Endothelial cell of umbilical vein (primary cell): ENCODE data around the gene CEP104. TPM values are rescaled to one million over a fixed set of nuclear protein-coding genes. Genes with fewer than 3 reads are reported as not detected.

ENCODE experiments used
- BruUV-seq: library from RNA; stranded (reverse); fragments of 400-500 nt; replicated peaks from 2 replicates; lab custom pipeline; 2021; lab: Mats Ljungman, UMichigan
- CTCF ChIA-PET: fragments of 300-600, 350-600 bp; sonication (Branson Sonifier 250); formaldehyde crosslinking; loops from one replicate; lab custom pipeline; 2021; ENCODE audit warnings: antibody characterized with exemption, inconsistent platforms; lab: Charles Lee
- POLR2A ChIA-PET: fragments of 300-600, 350-600 bp; sonication (Branson Sonifier 250); formaldehyde crosslinking; loops from one replicate; lab custom pipeline; 2021; ENCODE audit warnings: antibody characterized with exemption, inconsistent platforms; lab: Charles Lee
- DNase-seq: peaks from one replicate; pipeline ENCODE4 v3.0.0-alpha.2; 2011; ENCODE audit warnings: low read depth, low spot score
- FAIRE-seq: peaks from 2 replicates; lab custom pipeline; 2011; peaks lifted over from hg19 to GRCh38; lab: Jason Lieb, UNC
- H2AFZ ChIP-seq: 2 replicates; pipeline ENCODE4 v1.6.0; 2012; ENCODE audit warnings: low read depth, low read length, control low read depth, inconsistent platforms
- H3K27ac ChIP-seq: 2 replicates; pipeline ENCODE4 v1.5.1; 2011; ENCODE audit warnings: low read depth, mild to moderate bottlenecking, control low read depth, low read length, moderate library complexity; ENCODE audit not compliant: insufficient read depth
- H3K27me3 ChIP-seq, 2 experiments: 2 replicates each; pipeline versions ENCODE4 v1.6.0 to v1.6.1; 2011; ENCODE audit warnings: low read length in 2 of 2, mixed read lengths in 1 of 2; ENCODE audit not compliant: control insufficient read depth in 2 of 2, insufficient read depth in 2 of 2
- H3K36me3 ChIP-seq, 2 experiments: 2 replicates in 1 of 2; 3 replicates in 1 of 2; pipeline ENCODE4 v1.5.1; 2011; ENCODE audit warnings: low read length in 2 of 2, mild to moderate bottlenecking in 1 of 2, moderate library complexity in 1 of 2; ENCODE audit not compliant: control insufficient read depth in 2 of 2, insufficient read depth in 2 of 2; ENCODE audit errors: extremely low read depth in 1 of 2
- H3K4me1 ChIP-seq: 3 replicates; pipeline ENCODE4 v1.5.1; 2011; ENCODE audit warnings: mild to moderate bottlenecking, low read length; ENCODE audit not compliant: control insufficient read depth, insufficient read depth; ENCODE audit errors: extremely low read depth
- H3K4me2 ChIP-seq: 2 replicates; pipeline ENCODE4 v1.6.1; 2011; ENCODE audit warnings: low read length, control low read depth, mixed read lengths; ENCODE audit not compliant: insufficient read depth
- H3K4me3 ChIP-seq, 3 experiments: fragments of 200-600 bp in 1 of 3; sonication (generic), shearing (Covaris generic) in 1 of 3; replicated peaks in 1 of 3; 2 replicates each; pipeline ENCODE4 v1.5.1; 2011 to 2016; ENCODE audit warnings: control low read depth in 3 of 3, low read length in 3 of 3, mild to moderate bottlenecking in 2 of 3, inconsistent platforms in 1 of 3, low read depth in 1 of 3, moderate library complexity in 1 of 3; ENCODE audit not compliant: insufficient read depth in 1 of 3
- H3K79me2 ChIP-seq: 2 replicates; pipeline ENCODE4 v1.6.0; 2012; ENCODE audit warnings: low read length, inconsistent platforms; ENCODE audit not compliant: control insufficient read depth, insufficient read depth
- H3K9ac ChIP-seq: replicated peaks from 2 replicates; pipeline ENCODE3; 2011; ENCODE audit warnings: low read length, control low read depth; ENCODE audit not compliant: insufficient read depth; ENCODE audit errors: extremely low read depth
- H3K9me1 ChIP-seq: replicated peaks from 3 replicates; pipeline ENCODE4 v1.6.0; 2011; ENCODE audit warnings: mild to moderate bottlenecking, low read length; ENCODE audit not compliant: control insufficient read depth, insufficient read depth; ENCODE audit errors: extremely low read depth
- H3K9me3 ChIP-seq: replicated peaks from 2 replicates; pipeline ENCODE4 v1.5.1; 2012; ENCODE audit warnings: low read length, inconsistent platforms; ENCODE audit not compliant: control insufficient read depth, insufficient read depth
- H4K20me1 ChIP-seq: replicated peaks from 2 replicates; pipeline ENCODE3; 2011; ENCODE audit warnings: mild to moderate bottlenecking, low read length; ENCODE audit not compliant: control insufficient read depth, insufficient read depth; ENCODE audit errors: extremely low read depth
- CTCF ChIP-seq, 2 donors: IDR thresholded peaks; 1 replicate in 1 of 2; 2 replicates in 1 of 2; pipeline ENCODE4 v1.5.1; 2011; ENCODE audit warnings: low read length in 2 of 2, mild to moderate bottlenecking in 2 of 2, moderate library complexity in 2 of 2, control low read depth in 1 of 2, inconsistent platforms in 1 of 2, low read depth in 1 of 2; ENCODE audit not compliant: insufficient read depth in 1 of 2; ENCODE audit errors: extremely low read depth in 1 of 2
- EZH2 ChIP-seq: IDR thresholded peaks from 2 replicates; pipeline ENCODE4 v1.6.1; 2012; ENCODE audit warnings: borderline replicate concordance, low read depth, mild to moderate bottlenecking, moderate library complexity, low read length, inconsistent platforms; ENCODE audit not compliant: severe bottlenecking
- FOS ChIP-seq: IDR thresholded peaks from 2 replicates; pipeline ENCODE4 v1.6.1; 2011; ENCODE audit warnings: mild to moderate bottlenecking, low read length, moderate library complexity, borderline replicate concordance; ENCODE audit not compliant: insufficient read depth
- GATA2 ChIP-seq: IDR thresholded peaks from 2 replicates; pipeline ENCODE4 v1.7.0; 2011; ENCODE audit warnings: low read depth, mild to moderate bottlenecking, moderate library complexity, mixed read lengths, low read length; ENCODE audit not compliant: insufficient read length, insufficient read depth
- JUN ChIP-seq: IDR thresholded peaks from 2 replicates; pipeline ENCODE4 v1.6.1; 2011; ENCODE audit warnings: borderline replicate concordance, low read depth; ENCODE audit not compliant: insufficient read length, insufficient read depth
- MAX ChIP-seq: IDR thresholded peaks from 2 replicates; pipeline ENCODE4 v1.6.1; 2011; ENCODE audit not compliant: insufficient read depth, insufficient read length
- MYC ChIP-seq: IDR thresholded peaks from one replicate; pipeline ENCODE4 v1.6.1; 2011; ENCODE audit warnings: mild to moderate bottlenecking, low read depth, low read length
- POLR2A ChIP-seq: IDR thresholded peaks from 2 replicates; pipeline ENCODE4 v1.6.1; 2012; ENCODE audit warnings: low read depth, mild to moderate bottlenecking, control low read depth, low read length
- POLR2AphosphoS5 ChIP-seq: IDR thresholded peaks from 2 replicates; pipeline ENCODE4 v1.6.1; 2012; ENCODE audit warnings: low read depth, mild to moderate bottlenecking, control low read depth, low read length, moderate library complexity; ENCODE audit not compliant: insufficient read depth
- dilution Hi-C: fragments of 300-500 bp; cut with MboI; formaldehyde crosslinking; loops from one replicate; pipeline ENCODE4 v1.15.0; 2019; ENCODE audit warnings: low sequenced_read_pairs; ENCODE audit not compliant: extremely low pct_ligation_motif_present
- intact Hi-C: fragments of 100-400 bp; cut with micrococcal nuclease; formaldehyde crosslinking; loops from one replicate; pipeline ENCODE4 v1.10.0; 2022
- polyA plus RNA-seq, 4 experiments: library from polyadenylated mRNA; depleted of rRNA in 3 of 4; stranded (reverse) in 3 of 4; unstranded in 1 of 4; fragments of >200 nt; gene quantifications; 2 replicates each; pipeline versions ENCODE4 v1.2.1 to v1.2.3, GENCODE V29; 2011 to 2012; ENCODE audit warnings: missing spikeins in 1 of 4
- total RNA-seq: library from RNA; stranded (reverse); gene quantifications from 2 replicates; pipeline ENCODE4 v1.2.3, GENCODE V29; 2021

CEP104 gene
- total and polyA plus RNA-seq, 2 donors (not counting 3 experiments of a cell fraction or from before 2014, with no cell fraction given), result 12.4 to 43.0 TPM

- no peak for FAIRE-seq
- intact Hi-C loops (no loop called here), dilution Hi-C loops (no loop called here)
- Histone ChIP-seq H2AFZ (no peak overlapping the region), H3K27me3 (no peaks in the 10 kb centered on the region), H3K27ac (no peak overlapping the region), H3K79me2 (no peaks in the 10 kb centered on the region), H3K4me2 (no peak overlapping the region), H3K4me3 (no peak overlapping the region), H3K9me3 (no peaks in the 10 kb centered on the region), H3K4me1 (no peaks in the 10 kb centered on the region), H4K20me1 (no peaks in the 10 kb centered on the region), H3K36me3 (peaks cover 3 to 42% of the 10 kb centered on the region in 2 experiments), H3K9me1 (no peaks in the 10 kb centered on the region), H3K9ac (no peak overlapping the region)
- no TSS peak for BruUV-seq
- TF ChIP-seq MYC (no peak), POLR2A (no peak), GATA2 (no peak), MAX (no peak), CTCF (IDR thresholded peaks at IDR 0.05; ENCODE audit: extremely low read depth in 1 of 2, insufficient read depth in 1 of 2, low read depth in 1 of 2, low read length in 2 of 2) (no peak), JUN (no peak), POLR2AphosphoS5 (no peak), EZH2 (no peak), FOS (no peak)
- DNase-seq, result no peak
- CTCF ChIA-PET, result no interaction called here
- POLR2A ChIA-PET, result no interaction called here
These were observed 76.1 kb downstream of the CEP104 start for GRCh38 chr1:3780901-3781300.
